Measurements from ENCODE around the gene TRIM31. TPM values are rescaled to one million over a fixed set of nuclear protein-coding genes. Genes with fewer than 3 reads are reported as not detected.
"Not testable (repeated sequence)": the region's sequence is repeated elsewhere in the genome, so short reads cannot be mapped to it uniquely, and the experiment has no call there.

Gene TRIM31
- total and polyA plus RNA-seq, 2 donors (not counting 1 experiment from before 2014, with no cell fraction given), result not detected

GRCh38 chr6:30144811-30145210 is 31.9 kb upstream of the TRIM31 start:
- Histone ChIP-seq H3K4me3 (replicated peaks in 1 of 4; ENCODE audit: control extremely low read depth in 1 of 4, insufficient read depth in 1 of 4, low read depth in 3 of 4, low read length in 4 of 4) (no peak overlapping the region), H3K9ac (ENCODE audit: insufficient read depth, low read length) (no peak overlapping the region), H3K27me3 (ENCODE audit: control insufficient read depth, insufficient read depth, low read length) (peaks cover 17% of the 10 kb centered on the region), H3K79me2 (ENCODE audit: control insufficient read depth, insufficient read depth, low read length) (no peaks in the 10 kb centered on the region), H4K20me1 (ENCODE audit: control insufficient read depth, extremely low read depth, insufficient read depth, low read length) (no peaks in the 10 kb centered on the region), H3K27ac (ENCODE audit: insufficient read depth, low read length) (no peak overlapping the region), H3K4me1 (ENCODE audit: control insufficient read depth, extremely low read depth, insufficient read depth, low read length) (no peaks in the 10 kb centered on the region), H3K36me3 (ENCODE audit: control insufficient read depth, insufficient read depth, low read length) (no peaks in the 10 kb centered on the region), H2AFZ (ENCODE audit: low read length) (no peak overlapping the region), H3K9me3 (ENCODE audit: control insufficient read depth, insufficient read depth, low read depth, low read length) (no peaks in the 10 kb centered on the region), H3K4me2 (ENCODE audit: extremely low read depth, insufficient read depth, low read length) (no peak overlapping the region)
- DNase-seq (ENCODE audit: low read depth in 2 of 2), result no peak
- TF ChIP-seq, protein P1, sequence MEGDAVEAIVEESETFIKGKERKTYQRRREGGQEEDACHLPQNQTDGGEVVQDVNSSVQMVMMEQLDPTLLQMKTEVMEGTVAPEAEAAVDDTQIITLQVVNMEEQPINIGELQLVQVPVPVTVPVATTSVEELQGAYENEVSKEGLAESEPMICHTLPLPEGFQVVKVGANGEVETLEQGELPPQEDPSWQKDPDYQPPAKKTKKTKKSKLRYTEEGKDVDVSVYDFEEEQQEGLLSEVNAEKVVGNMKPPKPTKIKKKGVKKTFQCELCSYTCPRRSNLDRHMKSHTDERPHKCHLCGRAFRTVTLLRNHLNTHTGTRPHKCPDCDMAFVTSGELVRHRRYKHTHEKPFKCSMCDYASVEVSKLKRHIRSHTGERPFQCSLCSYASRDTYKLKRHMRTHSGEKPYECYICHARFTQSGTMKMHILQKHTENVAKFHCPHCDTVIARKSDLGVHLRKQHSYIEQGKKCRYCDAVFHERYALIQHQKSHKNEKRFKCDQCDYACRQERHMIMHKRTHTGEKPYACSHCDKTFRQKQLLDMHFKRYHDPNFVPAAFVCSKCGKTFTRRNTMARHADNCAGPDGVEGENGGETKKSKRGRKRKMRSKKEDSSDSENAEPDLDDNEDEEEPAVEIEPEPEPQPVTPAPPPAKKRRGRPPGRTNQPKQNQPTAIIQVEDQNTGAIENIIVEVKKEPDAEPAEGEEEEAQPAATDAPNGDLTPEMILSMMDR (conservative IDR thresholded peaks at IDR 0.05 in 1 of 2, IDR thresholded peaks at IDR 0.05 in 1 of 2; ENCODE audit: low read depth in 1 of 2, low read length in 2 of 2), result no peak
- no peak for TF ChIP-seq EZH2 (IDR thresholded peaks at IDR 0.05; ENCODE audit: low read length, missing control alignments)

GRCh38 chr6:30143780-30144179 is 30.9 kb upstream of the TRIM31 start:
- Histone ChIP-seq H3K27me3 (ENCODE audit: control insufficient read depth, insufficient read depth, low read length) (peaks cover 17% of the 10 kb centered on the region), H3K9ac (ENCODE audit: insufficient read depth, low read length) (no peak overlapping the region)
- TF ChIP-seq, protein P1 (conservative IDR thresholded peaks at IDR 0.05 in 1 of 2, IDR thresholded peaks at IDR 0.05 in 1 of 2; ENCODE audit: low read depth in 1 of 2, low read length in 2 of 2), result no peak
- no peak for TF ChIP-seq EZH2 (IDR thresholded peaks at IDR 0.05; ENCODE audit: low read length, missing control alignments)

GRCh38 chr6:30142665-30143064 is 29.8 kb upstream of the TRIM31 start:
- H3K27me3 ChIP-seq (ENCODE audit: control insufficient read depth, insufficient read depth, low read length), result peaks cover 15% of the 10 kb centered on the region
- no peaks in the 10 kb centered on the region for H3K9me3 ChIP-seq (ENCODE audit: control insufficient read depth, insufficient read depth, low read depth, low read length)
- H3K9ac ChIP-seq (ENCODE audit: insufficient read depth, low read length), result no peak overlapping the region

More at GRCh38 chr6:30143780-30144179, 30.9 kb upstream of the TRIM31 start:
- Histone ChIP-seq H3K36me3 (ENCODE audit: control insufficient read depth, insufficient read depth, low read length) (no peaks in the 10 kb centered on the region), H3K27ac (ENCODE audit: insufficient read depth, low read length) (no peak overlapping the region), H3K4me3 (replicated peaks in 1 of 4; ENCODE audit: control extremely low read depth in 1 of 4, insufficient read depth in 1 of 4, low read depth in 3 of 4, low read length in 4 of 4) (no peak overlapping the region), H3K4me2 (ENCODE audit: extremely low read depth, insufficient read depth, low read length) (no peak overlapping the region), H3K79me2 (ENCODE audit: control insufficient read depth, insufficient read depth, low read length) (no peaks in the 10 kb centered on the region), H3K9me3 (ENCODE audit: control insufficient read depth, insufficient read depth, low read depth, low read length) (no peaks in the 10 kb centered on the region), H4K20me1 (ENCODE audit: control insufficient read depth, extremely low read depth, insufficient read depth, low read length) (no peaks in the 10 kb centered on the region), H2AFZ (ENCODE audit: low read length) (no peak overlapping the region), H3K4me1 (ENCODE audit: control insufficient read depth, extremely low read depth, insufficient read depth, low read length) (no peaks in the 10 kb centered on the region)
- DNase-seq (ENCODE audit: low read depth in 2 of 2), result no peak

DNA sequence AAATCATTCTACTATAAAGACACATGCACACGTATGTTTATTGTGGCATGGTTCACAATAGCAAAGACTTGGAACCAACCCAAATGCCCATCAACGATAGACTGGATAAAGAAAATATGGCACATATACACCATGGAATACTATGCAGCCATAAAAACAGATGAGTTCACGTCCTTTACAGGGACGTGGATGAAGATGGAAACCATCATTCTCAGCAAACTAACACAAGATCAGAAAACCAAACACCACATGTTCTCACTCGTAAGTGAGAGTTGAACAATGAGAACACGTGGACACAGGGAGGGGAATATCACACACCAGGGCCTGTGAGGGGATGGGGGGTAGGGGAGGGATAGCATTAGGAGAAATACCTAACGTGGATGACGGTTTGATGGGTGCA is 27.4 kb upstream of the TRIM31 start:
- H3K27me3 ChIP-seq (ENCODE audit: control insufficient read depth, insufficient read depth, low read length), result peaks cover 20% of the 10 kb centered on the region
- H3K9ac ChIP-seq (ENCODE audit: insufficient read depth, low read length); H3K4me3 ChIP-seq (replicated peaks in 1 of 4; ENCODE audit: control extremely low read depth in 1 of 4, insufficient read depth in 1 of 4, low read depth in 3 of 4, low read length in 4 of 4); H3K4me2 ChIP-seq (ENCODE audit: extremely low read depth, insufficient read depth, low read length); H3K4me1 ChIP-seq (ENCODE audit: control insufficient read depth, extremely low read depth, insufficient read depth, low read length); H2AFZ ChIP-seq (ENCODE audit: low read length); H4K20me1 ChIP-seq (ENCODE audit: control insufficient read depth, extremely low read depth, insufficient read depth, low read length); H3K79me2 ChIP-seq (ENCODE audit: control insufficient read depth, insufficient read depth, low read length); H3K36me3 ChIP-seq (ENCODE audit: control insufficient read depth, insufficient read depth, low read length); H3K9me3 ChIP-seq (ENCODE audit: control insufficient read depth, insufficient read depth, low read depth, low read length); H3K27ac ChIP-seq (ENCODE audit: insufficient read depth, low read length); DNase-seq (ENCODE audit: low read depth in 2 of 2): not testable (repeated sequence)

More at GRCh38 chr6:30142665-30143064, 29.8 kb upstream of the TRIM31 start:
- no peak for TF ChIP-seq EZH2 (IDR thresholded peaks at IDR 0.05; ENCODE audit: low read length, missing control alignments)
- TF ChIP-seq, protein P1 (conservative IDR thresholded peaks at IDR 0.05 in 1 of 2, IDR thresholded peaks at IDR 0.05 in 1 of 2; ENCODE audit: low read depth in 1 of 2, low read length in 2 of 2), result no peak
- Histone ChIP-seq H2AFZ (ENCODE audit: low read length) (no peak overlapping the region), H4K20me1 (ENCODE audit: control insufficient read depth, extremely low read depth, insufficient read depth, low read length) (no peaks in the 10 kb centered on the region), H3K4me2 (ENCODE audit: extremely low read depth, insufficient read depth, low read length) (no peak overlapping the region), H3K36me3 (ENCODE audit: control insufficient read depth, insufficient read depth, low read length) (no peaks in the 10 kb centered on the region), H3K27ac (ENCODE audit: insufficient read depth, low read length) (no peak overlapping the region), H3K79me2 (ENCODE audit: control insufficient read depth, insufficient read depth, low read length) (no peaks in the 10 kb centered on the region), H3K4me3 (replicated peaks in 1 of 4; ENCODE audit: control extremely low read depth in 1 of 4, insufficient read depth in 1 of 4, low read depth in 3 of 4, low read length in 4 of 4) (no peak overlapping the region), H3K4me1 (ENCODE audit: control insufficient read depth, extremely low read depth, insufficient read depth, low read length) (no peaks in the 10 kb centered on the region)
- no peak for DNase-seq (ENCODE audit: low read depth in 2 of 2)

Measured in fibroblast of lung (primary cell).